GM23338 (cell line): ENCODE data around the gene PICK1. TPM values are rescaled to one million over a fixed set of nuclear protein-coding genes. Genes with fewer than 3 reads are reported as not detected.
A peak's percentile ranks its signal among the peaks of the same experiment; 100 is the strongest.

ENCODE experiments used
- ATAC-seq: fragments of 200-7000 bp; cut with Tn5 transposase; 3 replicates; pipeline ENCODE4 v1.9.1; 2020
- DNase-seq: peaks from one replicate; pipeline ENCODE4 v3.0.0-alpha.2; 2015; ENCODE audit warnings: low spot score
- H2AFZ ChIP-seq: fragments of 200-600 bp; sonication (generic); 2 replicates; pipeline ENCODE4 v1.8.0; 2016; ENCODE audit warnings: antibody characterized with exemption, mild to moderate bottlenecking, moderate library complexity
- H3F3A ChIP-seq: fragments of 200-600 bp; sonication (generic); replicated peaks from 2 replicates; pipeline ENCODE4 v1.8.0; 2017; ENCODE audit warnings: antibody characterized with exemption, mixed run types, low read depth
- H3K27ac ChIP-seq: fragments of 200-600 bp; sonication (generic); 2 replicates; pipeline ENCODE4 v1.6.1; 2016; ENCODE audit warnings: low read depth
- H3K27me3 ChIP-seq: fragments of 200-600 bp; sonication (generic); 2 replicates; pipeline ENCODE4 v1.8.0; 2016; ENCODE audit warnings: mild to moderate bottlenecking, mixed run types, moderate library complexity; ENCODE audit not compliant: insufficient read depth
- H3K36me3 ChIP-seq: fragments of 200-600 bp; sonication (generic); 2 replicates; pipeline ENCODE4 v1.8.0; 2016; ENCODE audit warnings: mild to moderate bottlenecking; ENCODE audit not compliant: insufficient read depth
- H3K4me1 ChIP-seq: fragments of 200-600 bp; sonication (generic); 2 replicates; pipeline ENCODE4 v1.8.0; 2016; ENCODE audit warnings: mild to moderate bottlenecking, moderate library complexity; ENCODE audit not compliant: insufficient read depth
- H3K4me2 ChIP-seq: fragments of 200-600 bp; sonication (generic); 2 replicates; pipeline ENCODE4 v1.7.1; 2017; ENCODE audit warnings: mixed run types
- H3K4me3 ChIP-seq: fragments of 200-600 bp; sonication (generic); 2 replicates; pipeline ENCODE4 v1.6.1; 2016; ENCODE audit warnings: mixed run types
- H3K79me2 ChIP-seq: fragments of 200-600 bp; sonication (generic); replicated peaks from 2 replicates; pipeline ENCODE4 v1.8.0; 2017; ENCODE audit warnings: mild to moderate bottlenecking; ENCODE audit not compliant: insufficient read depth
- H3K9me2 ChIP-seq: fragments of 200-600 bp; sonication (generic); 2 replicates; pipeline ENCODE4 v1.8.0; 2017; ENCODE audit not compliant: insufficient read depth
- H4K20me1 ChIP-seq: fragments of 200-600 bp; sonication (generic); replicated peaks from 2 replicates; pipeline ENCODE4 v1.8.0; 2017; ENCODE audit warnings: mild to moderate bottlenecking; ENCODE audit not compliant: insufficient read depth
- H3K27ac Mint-ChIP-seq: 2 replicates; pipeline ENCODE4 v1.8.0; 2020; ENCODE audit warnings: inconsistent platforms, mild to moderate bottlenecking, moderate library complexity, mixed read lengths
- H3K27me3 Mint-ChIP-seq: 3 replicates; pipeline ENCODE4 v1.8.0; 2022; ENCODE audit warnings: low read depth, mild to moderate bottlenecking, moderate library complexity, mixed read lengths, inconsistent platforms; ENCODE audit not compliant: insufficient read depth, poor library complexity
- H3K36me3 Mint-ChIP-seq: 3 replicates; pipeline ENCODE4 v1.8.0; 2021; ENCODE audit warnings: low read depth, mild to moderate bottlenecking, inconsistent platforms, moderate library complexity, mixed read lengths
- H3K4me1 Mint-ChIP-seq: 3 replicates; pipeline ENCODE4 v1.8.0; 2020; ENCODE audit warnings: mild to moderate bottlenecking, inconsistent platforms, mixed read lengths
- H3K4me3 Mint-ChIP-seq: 3 replicates; pipeline ENCODE4 v1.8.0; 2021; ENCODE audit warnings: moderate library complexity, mild to moderate bottlenecking, inconsistent platforms, mixed read lengths
- H3K9me3 Mint-ChIP-seq: 3 replicates; pipeline ENCODE4 v1.8.0; 2020; ENCODE audit warnings: moderate library complexity, mild to moderate bottlenecking, inconsistent platforms, mixed read lengths
- CREB1 ChIP-seq: fragments of 250-450 bp; sonication (Bioruptor Pico); IDR thresholded peaks from 2 replicates; pipeline ENCODE4 v1.5.0; 2020; ENCODE audit warnings: low read depth, mild to moderate bottlenecking, moderate library complexity
- EZH2 ChIP-seq: fragments of 200-600 bp; sonication (generic); IDR thresholded peaks from one replicate; pipeline ENCODE4 v1.8.0; 2017; ENCODE audit warnings: antibody characterized with exemption, mild to moderate bottlenecking, low read depth; ENCODE audit not compliant: unreplicated experiment
- EZH2phosphoT487 ChIP-seq: fragments of 200-600 bp; sonication (generic); IDR thresholded peaks from one replicate; pipeline ENCODE4 v1.8.1; 2018; ENCODE audit warnings: antibody characterized with exemption; ENCODE audit not compliant: unreplicated experiment
- JUNB ChIP-seq: IDR thresholded peaks from one replicate; pipeline ENCODE4 v1.6.1; 2016; ENCODE audit warnings: antibody characterized with exemption; ENCODE audit not compliant: unreplicated experiment
- NANOG ChIP-seq: IDR thresholded peaks from 2 replicates; pipeline ENCODE4 v1.6.1; 2016; ENCODE audit warnings: antibody characterized with exemption, borderline replicate concordance
- POLR2AphosphoS5 ChIP-seq: IDR thresholded peaks from 2 replicates; pipeline ENCODE4 v1.6.1; 2016; ENCODE audit warnings: antibody characterized with exemption, low read depth
- STAT1 ChIP-seq: IDR thresholded peaks from one replicate; pipeline ENCODE4 v1.6.1; 2016; ENCODE audit warnings: antibody characterized with exemption; ENCODE audit not compliant: unreplicated experiment
- ZNF114 ChIP-seq: fragments of 250-450 bp; sonication (Bioruptor Pico); IDR thresholded peaks from 2 replicates; pipeline ENCODE4 v1.5.0; 2020; ENCODE audit warnings: mild to moderate bottlenecking, moderate library complexity
- ZNF331 ChIP-seq: fragments of 250-450 bp; sonication (Bioruptor Pico); IDR thresholded peaks from 2 replicates; pipeline ENCODE4 v1.5.0; 2020; ENCODE audit warnings: low read depth, mild to moderate bottlenecking, moderate library complexity
- polyA plus RNA-seq: library from polyadenylated mRNA; unstranded; fragments of >200 nt; fragmentation: Nextera tagmentation; extraction: Ambion mirVana; gene quantifications from 2 replicates; pipeline ENCODE4 v1.2.1, GENCODE V29; 2016
- total RNA-seq: library from RNA; depleted of rRNA; stranded (reverse); fragments of >200 nt; shearing (Covaris generic); gene quantifications from 2 replicates; pipeline ENCODE4 v1.2.3, GENCODE V29; 2014
- TF ChIP-seq, protein P1 (sequence below): fragments of 250-450 bp; sonication (Bioruptor Pico); IDR thresholded peaks from 2 replicates; pipeline ENCODE4 v1.5.0; 2020; ENCODE audit warnings: mild to moderate bottlenecking, moderate library complexity
- TF ChIP-seq, protein P2 (sequence below): IDR thresholded peaks from one replicate; pipeline ENCODE4 v1.6.1; 2018; ENCODE audit warnings: antibody characterized with exemption; ENCODE audit not compliant: unreplicated experiment
- TF ChIP-seq, protein P3 (sequence below): IDR thresholded peaks from 2 replicates; pipeline ENCODE4 v1.6.1; 2016; ENCODE audit warnings: antibody characterized with exemption
- TF ChIP-seq, protein P4 (sequence below), 2 experiments: fragments of 200-600 bp in 1 of 2; sonication (generic) in 1 of 2; conservative IDR thresholded peaks; 2 replicates each; pipeline versions ENCODE4 v1.5.1 to v1.6.1; 2016 to 2017; ENCODE audit warnings: antibody characterized with exemption in 2 of 2, low read depth in 2 of 2, mild to moderate bottlenecking in 2 of 2, moderate library complexity in 1 of 2

The PICK1 gene
- total and polyA plus RNA-seq, 2 experiments from 2014 or later, result 15.9 to 28.3 TPM

DNA sequence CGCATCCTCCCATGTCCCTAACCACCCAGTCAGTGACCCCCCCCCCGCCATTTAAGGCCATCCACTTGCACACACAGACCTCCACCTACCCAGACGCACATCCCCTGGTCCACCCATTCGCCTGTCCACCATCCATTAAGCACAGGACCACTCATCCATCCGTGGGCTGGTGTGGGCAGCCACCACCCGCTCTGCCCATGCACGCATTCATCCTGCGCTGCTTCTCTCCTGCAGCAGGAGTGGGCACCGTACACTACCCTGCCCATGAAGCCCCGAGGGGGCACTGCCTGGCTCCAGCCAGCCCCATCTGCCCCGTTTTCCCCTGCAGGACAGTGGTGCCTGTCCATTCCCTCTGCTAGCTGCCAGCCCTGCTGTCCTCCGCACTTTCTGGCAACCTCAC lies 30.7 kb downstream of the PICK1 start:
- H3K4me1 Mint-ChIP-seq, result peaks cover 12% of the 10 kb centered on the region; the same call in 2 of the 3 replicates
- no peaks in the 10 kb centered on the region; the same call in 2 of the 3 replicates for H3K36me3 Mint-ChIP-seq
- no peak overlapping the region for H3K27ac Mint-ChIP-seq
- Histone ChIP-seq H3K27me3 (peaks cover 8% of the 10 kb centered on the region), H3K4me3 (no peak overlapping the region), H4K20me1 (no peaks in the 10 kb centered on the region), H3K79me2 (no peaks in the 10 kb centered on the region; the same call in 1 of the 2 replicates), H3K4me1 (peaks cover 20% of the 10 kb centered on the region; the same call in 1 of the 2 replicates), H3K4me2 (no peak overlapping the region), H3F3A (0 out of 2 replicates have a peak, but pooled peaks cover 5% of the 10 kb centered on the region), H3K36me3 (no peaks in the 10 kb centered on the region), H2AFZ (no peak overlapping the region), H3K27ac (no peak overlapping the region), H3K9me2 (no peaks in the 10 kb centered on the region)
- peaks cover 15% of the 10 kb centered on the region for H3K27me3 Mint-ChIP-seq
- H3K4me3 Mint-ChIP-seq, result peak overlapping the region; percentile 15; the same call in 1 of the 3 replicates
- no peak for ATAC-seq
- TF ChIP-seq, protein P1, sequence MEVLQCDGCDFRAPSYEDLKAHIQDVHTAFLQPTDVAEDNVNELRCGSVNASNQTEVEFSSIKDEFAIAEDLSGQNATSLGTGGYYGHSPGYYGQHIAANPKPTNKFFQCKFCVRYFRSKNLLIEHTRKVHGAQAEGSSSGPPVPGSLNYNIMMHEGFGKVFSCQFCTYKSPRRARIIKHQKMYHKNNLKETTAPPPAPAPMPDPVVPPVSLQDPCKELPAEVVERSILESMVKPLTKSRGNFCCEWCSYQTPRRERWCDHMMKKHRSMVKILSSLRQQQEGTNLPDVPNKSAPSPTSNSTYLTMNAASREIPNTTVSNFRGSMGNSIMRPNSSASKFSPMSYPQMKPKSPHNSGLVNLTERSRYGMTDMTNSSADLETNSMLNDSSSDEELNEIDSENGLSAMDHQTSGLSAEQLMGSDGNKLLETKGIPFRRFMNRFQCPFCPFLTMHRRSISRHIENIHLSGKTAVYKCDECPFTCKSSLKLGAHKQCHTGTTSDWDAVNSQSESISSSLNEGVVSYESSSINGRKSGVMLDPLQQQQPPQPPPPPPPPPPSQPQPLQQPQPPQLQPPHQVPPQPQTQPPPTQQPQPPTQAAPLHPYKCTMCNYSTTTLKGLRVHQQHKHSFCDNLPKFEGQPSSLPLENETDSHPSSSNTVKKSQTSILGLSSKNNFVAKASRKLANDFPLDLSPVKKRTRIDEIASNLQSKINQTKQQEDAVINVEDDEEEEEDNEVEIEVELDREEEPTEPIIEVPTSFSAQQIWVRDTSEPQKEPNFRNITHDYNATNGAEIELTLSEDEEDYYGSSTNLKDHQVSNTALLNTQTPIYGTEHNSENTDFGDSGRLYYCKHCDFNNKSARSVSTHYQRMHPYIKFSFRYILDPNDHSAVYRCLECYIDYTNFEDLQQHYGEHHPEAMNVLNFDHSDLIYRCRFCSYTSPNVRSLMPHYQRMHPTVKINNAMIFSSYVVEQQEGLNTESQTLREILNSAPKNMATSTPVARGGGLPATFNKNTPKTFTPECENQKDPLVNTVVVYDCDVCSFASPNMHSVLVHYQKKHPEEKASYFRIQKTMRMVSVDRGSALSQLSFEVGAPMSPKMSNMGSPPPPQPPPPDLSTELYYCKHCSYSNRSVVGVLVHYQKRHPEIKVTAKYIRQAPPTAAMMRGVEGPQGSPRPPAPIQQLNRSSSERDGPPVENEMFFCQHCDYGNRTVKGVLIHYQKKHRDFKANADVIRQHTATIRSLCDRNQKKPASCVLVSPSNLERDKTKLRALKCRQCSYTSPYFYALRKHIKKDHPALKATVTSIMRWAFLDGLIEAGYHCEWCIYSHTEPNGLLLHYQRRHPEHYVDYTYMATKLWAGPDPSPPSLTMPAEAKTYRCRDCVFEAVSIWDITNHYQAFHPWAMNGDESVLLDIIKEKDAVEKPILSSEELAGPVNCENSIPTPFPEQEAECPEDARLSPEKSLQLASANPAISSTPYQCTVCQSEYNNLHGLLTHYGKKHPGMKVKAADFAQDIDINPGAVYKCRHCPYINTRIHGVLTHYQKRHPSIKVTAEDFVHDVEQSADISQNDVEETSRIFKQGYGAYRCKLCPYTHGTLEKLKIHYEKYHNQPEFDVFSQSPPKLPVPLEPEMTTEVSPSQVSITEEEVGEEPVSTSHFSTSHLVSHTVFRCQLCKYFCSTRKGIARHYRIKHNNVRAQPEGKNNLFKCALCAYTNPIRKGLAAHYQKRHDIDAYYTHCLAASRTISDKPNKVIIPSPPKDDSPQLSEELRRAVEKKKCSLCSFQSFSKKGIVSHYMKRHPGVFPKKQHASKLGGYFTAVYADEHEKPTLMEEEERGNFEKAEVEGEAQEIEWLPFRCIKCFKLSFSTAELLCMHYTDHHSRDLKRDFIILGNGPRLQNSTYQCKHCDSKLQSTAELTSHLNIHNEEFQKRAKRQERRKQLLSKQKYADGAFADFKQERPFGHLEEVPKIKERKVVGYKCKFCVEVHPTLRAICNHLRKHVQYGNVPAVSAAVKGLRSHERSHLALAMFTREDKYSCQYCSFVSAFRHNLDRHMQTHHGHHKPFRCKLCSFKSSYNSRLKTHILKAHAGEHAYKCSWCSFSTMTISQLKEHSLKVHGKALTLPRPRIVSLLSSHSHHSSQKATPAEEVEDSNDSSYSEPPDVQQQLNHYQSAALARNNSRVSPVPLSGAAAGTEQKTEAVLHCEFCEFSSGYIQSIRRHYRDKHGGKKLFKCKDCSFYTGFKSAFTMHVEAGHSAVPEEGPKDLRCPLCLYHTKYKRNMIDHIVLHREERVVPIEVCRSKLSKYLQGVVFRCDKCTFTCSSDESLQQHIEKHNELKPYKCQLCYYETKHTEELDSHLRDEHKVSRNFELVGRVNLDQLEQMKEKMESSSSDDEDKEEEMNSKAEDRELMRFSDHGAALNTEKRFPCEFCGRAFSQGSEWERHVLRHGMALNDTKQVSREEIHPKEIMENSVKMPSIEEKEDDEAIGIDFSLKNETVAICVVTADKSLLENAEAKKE (CRISPR knock-in tag), result no peak
- TF ChIP-seq EZH2phosphoT487, result no peak
- TF ChIP-seq POLR2AphosphoS5, result no peak
- TF ChIP-seq NANOG, result no peak
- TF ChIP-seq EZH2, result no peak
- TF ChIP-seq JUNB, result no peak
- TF ChIP-seq ZNF331 (CRISPR knock-in tag), result no peak
- TF ChIP-seq CREB1 (CRISPR knock-in tag), result no peak
- no peak for TF ChIP-seq STAT1
- TF ChIP-seq ZNF114 (CRISPR knock-in tag), result no peak
- TF ChIP-seq, protein P2, sequence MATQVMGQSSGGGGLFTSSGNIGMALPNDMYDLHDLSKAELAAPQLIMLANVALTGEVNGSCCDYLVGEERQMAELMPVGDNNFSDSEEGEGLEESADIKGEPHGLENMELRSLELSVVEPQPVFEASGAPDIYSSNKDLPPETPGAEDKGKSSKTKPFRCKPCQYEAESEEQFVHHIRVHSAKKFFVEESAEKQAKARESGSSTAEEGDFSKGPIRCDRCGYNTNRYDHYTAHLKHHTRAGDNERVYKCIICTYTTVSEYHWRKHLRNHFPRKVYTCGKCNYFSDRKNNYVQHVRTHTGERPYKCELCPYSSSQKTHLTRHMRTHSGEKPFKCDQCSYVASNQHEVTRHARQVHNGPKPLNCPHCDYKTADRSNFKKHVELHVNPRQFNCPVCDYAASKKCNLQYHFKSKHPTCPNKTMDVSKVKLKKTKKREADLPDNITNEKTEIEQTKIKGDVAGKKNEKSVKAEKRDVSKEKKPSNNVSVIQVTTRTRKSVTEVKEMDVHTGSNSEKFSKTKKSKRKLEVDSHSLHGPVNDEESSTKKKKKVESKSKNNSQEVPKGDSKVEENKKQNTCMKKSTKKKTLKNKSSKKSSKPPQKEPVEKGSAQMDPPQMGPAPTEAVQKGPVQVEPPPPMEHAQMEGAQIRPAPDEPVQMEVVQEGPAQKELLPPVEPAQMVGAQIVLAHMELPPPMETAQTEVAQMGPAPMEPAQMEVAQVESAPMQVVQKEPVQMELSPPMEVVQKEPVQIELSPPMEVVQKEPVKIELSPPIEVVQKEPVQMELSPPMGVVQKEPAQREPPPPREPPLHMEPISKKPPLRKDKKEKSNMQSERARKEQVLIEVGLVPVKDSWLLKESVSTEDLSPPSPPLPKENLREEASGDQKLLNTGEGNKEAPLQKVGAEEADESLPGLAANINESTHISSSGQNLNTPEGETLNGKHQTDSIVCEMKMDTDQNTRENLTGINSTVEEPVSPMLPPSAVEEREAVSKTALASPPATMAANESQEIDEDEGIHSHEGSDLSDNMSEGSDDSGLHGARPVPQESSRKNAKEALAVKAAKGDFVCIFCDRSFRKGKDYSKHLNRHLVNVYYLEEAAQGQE, result no peak
- TF ChIP-seq, protein P3, sequence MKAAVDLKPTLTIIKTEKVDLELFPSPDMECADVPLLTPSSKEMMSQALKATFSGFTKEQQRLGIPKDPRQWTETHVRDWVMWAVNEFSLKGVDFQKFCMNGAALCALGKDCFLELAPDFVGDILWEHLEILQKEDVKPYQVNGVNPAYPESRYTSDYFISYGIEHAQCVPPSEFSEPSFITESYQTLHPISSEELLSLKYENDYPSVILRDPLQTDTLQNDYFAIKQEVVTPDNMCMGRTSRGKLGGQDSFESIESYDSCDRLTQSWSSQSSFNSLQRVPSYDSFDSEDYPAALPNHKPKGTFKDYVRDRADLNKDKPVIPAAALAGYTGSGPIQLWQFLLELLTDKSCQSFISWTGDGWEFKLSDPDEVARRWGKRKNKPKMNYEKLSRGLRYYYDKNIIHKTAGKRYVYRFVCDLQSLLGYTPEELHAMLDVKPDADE, result no peak
- TF ChIP-seq, protein P4, sequence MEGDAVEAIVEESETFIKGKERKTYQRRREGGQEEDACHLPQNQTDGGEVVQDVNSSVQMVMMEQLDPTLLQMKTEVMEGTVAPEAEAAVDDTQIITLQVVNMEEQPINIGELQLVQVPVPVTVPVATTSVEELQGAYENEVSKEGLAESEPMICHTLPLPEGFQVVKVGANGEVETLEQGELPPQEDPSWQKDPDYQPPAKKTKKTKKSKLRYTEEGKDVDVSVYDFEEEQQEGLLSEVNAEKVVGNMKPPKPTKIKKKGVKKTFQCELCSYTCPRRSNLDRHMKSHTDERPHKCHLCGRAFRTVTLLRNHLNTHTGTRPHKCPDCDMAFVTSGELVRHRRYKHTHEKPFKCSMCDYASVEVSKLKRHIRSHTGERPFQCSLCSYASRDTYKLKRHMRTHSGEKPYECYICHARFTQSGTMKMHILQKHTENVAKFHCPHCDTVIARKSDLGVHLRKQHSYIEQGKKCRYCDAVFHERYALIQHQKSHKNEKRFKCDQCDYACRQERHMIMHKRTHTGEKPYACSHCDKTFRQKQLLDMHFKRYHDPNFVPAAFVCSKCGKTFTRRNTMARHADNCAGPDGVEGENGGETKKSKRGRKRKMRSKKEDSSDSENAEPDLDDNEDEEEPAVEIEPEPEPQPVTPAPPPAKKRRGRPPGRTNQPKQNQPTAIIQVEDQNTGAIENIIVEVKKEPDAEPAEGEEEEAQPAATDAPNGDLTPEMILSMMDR (conservative IDR thresholded peaks at IDR 0.05; ENCODE audit: low read depth in 2 of 2), result no peak
- no peak for DNase-seq
- no peaks in the 10 kb centered on the region for H3K9me3 Mint-ChIP-seq
